NB4 (cell line): ENCODE results near the gene KAZN.

Experiments used
- DNase-seq: peaks from one replicate; pipeline ENCODE4 v3.0.0; 2010; ENCODE audit warnings: low read depth
- H3K4me3 ChIP-seq: one replicate; pipeline ENCODE4 v1.5.1; 2011; ENCODE audit warnings: mild to moderate bottlenecking, low read depth, low read length, moderate library complexity
- CTCF ChIP-seq: IDR thresholded peaks from one replicate; pipeline ENCODE4 v1.5.1; 2012; ENCODE audit warnings: low read depth, low read length
- MAX ChIP-seq: IDR thresholded peaks from 2 replicates; pipeline ENCODE4 v1.6.1; 2011; ENCODE audit warnings: low read depth, low read length
- MYC ChIP-seq: IDR thresholded peaks from 2 replicates; pipeline ENCODE4 v1.6.1; 2011; ENCODE audit warnings: low read depth, low read length
- POLR2A ChIP-seq: IDR thresholded peaks from 2 replicates; pipeline ENCODE4 v1.6.1; 2011; ENCODE audit warnings: mild to moderate bottlenecking; ENCODE audit not compliant: insufficient read length; ENCODE audit errors: extremely low read depth

KAZN gene

GRCh38 chr1:14955976-14956375 is 357.5 kb downstream of the KAZN start:
- no peak for DNase-seq
- no peak for TF ChIP-seq MAX
- no peak for TF ChIP-seq CTCF
- no peak overlapping the region for H3K4me3 ChIP-seq

GRCh38 chr1:14956579-14957195 is 358.2 kb downstream of the KAZN start:
- DNase-seq = no peak
- TF ChIP-seq CTCF = no peak
- no peak for TF ChIP-seq MAX
- no peak for TF ChIP-seq POLR2A
- no peak for TF ChIP-seq MYC
- H3K4me3 ChIP-seq = no peak overlapping the region

- TF ChIP-seq MYC = no peak
- TF ChIP-seq MAX = no peak
- TF ChIP-seq POLR2A = no peak
- TF ChIP-seq CTCF = no peak
- H3K4me3 ChIP-seq = no peak overlapping the region
- DNase-seq = no peak
These were observed 359.1 kb downstream of the KAZN start for GRCh38 chr1:14957375-14958098.

- no peak for TF ChIP-seq MAX
- no peak for TF ChIP-seq CTCF
- no peak for TF ChIP-seq MYC
- no peak for TF ChIP-seq POLR2A
- no peak overlapping the region for H3K4me3 ChIP-seq
- no peak for DNase-seq
These were observed 360.0 kb downstream of the KAZN start for GRCh38 chr1:14958249-14959058.

- DNase-seq = no peak
- TF ChIP-seq MYC (no peak), POLR2A (no peak), MAX (no peak)
- H3K4me3 ChIP-seq = no peak overlapping the region
These were observed 360.7 kb downstream of the KAZN start for GRCh38 chr1:14959059-14959694.
